Glutamatergic neuron (in vitro differentiated cells): ENCODE data around the gene DDX54. TPM values are rescaled to one million over a fixed set of nuclear protein-coding genes. Genes with fewer than 3 reads are reported as not detected.

Experiments
- DNase-seq: peaks from one replicate; pipeline ENCODE4 v3.0.0; 2022
- H3K27ac Mint-ChIP-seq: one replicate; pipeline ENCODE4 v1.8.0; 2020; ENCODE audit warnings: mild to moderate bottlenecking, mixed read lengths, inconsistent platforms; ENCODE audit not compliant: unreplicated experiment
- H3K27me3 Mint-ChIP-seq: one replicate; pipeline ENCODE4 v1.8.0; 2020; ENCODE audit warnings: mild to moderate bottlenecking, moderate library complexity, mixed read lengths, inconsistent platforms; ENCODE audit not compliant: unreplicated experiment
- H3K36me3 Mint-ChIP-seq: one replicate; pipeline ENCODE4 v1.8.0; 2020; ENCODE audit warnings: mild to moderate bottlenecking, mixed read lengths, inconsistent platforms; ENCODE audit not compliant: unreplicated experiment
- H3K4me1 Mint-ChIP-seq: one replicate; pipeline ENCODE4 v1.8.0; 2020; ENCODE audit warnings: mild to moderate bottlenecking, low read depth, mixed read lengths, inconsistent platforms; ENCODE audit not compliant: unreplicated experiment
- H3K4me3 Mint-ChIP-seq: one replicate; pipeline ENCODE4 v1.8.0; 2020; ENCODE audit warnings: mild to moderate bottlenecking, mixed read lengths, inconsistent platforms; ENCODE audit not compliant: unreplicated experiment
- H3K9me3 Mint-ChIP-seq: one replicate; pipeline ENCODE4 v1.8.0; 2020; ENCODE audit warnings: mild to moderate bottlenecking, moderate library complexity, mixed read lengths, inconsistent platforms; ENCODE audit not compliant: unreplicated experiment
- CTCF ChIP-seq: fragments of 200-600 bp; sonication (generic); IDR thresholded peaks from one replicate; pipeline ENCODE4 v1.5.0; 2021; ENCODE audit not compliant: partially characterized antibody, unreplicated experiment
- total RNA-seq: library from RNA; stranded (reverse); fragmentation: NEBNext Ultra II Directional; extraction: Animal tissue kit (Norgen Biotek cat#: 25700); gene quantifications from one replicate; pipeline ENCODE4 v1.2.1, GENCODE V29; 2021; ENCODE audit not compliant: unreplicated experiment

The DDX54 gene
- total RNA-seq, 1 donor from 2014 or later, result 16.9 TPM

- Mint-ChIP-seq H3K4me3 (no peak overlapping the region), H3K27me3 (peaks cover 6% of the 10 kb centered on the region)
- no peak for TF ChIP-seq CTCF
Observed at GRCh38 chr12:113136990-113137511, 48.2 kb downstream of the DDX54 start.

GRCh38 chr12:113136128-113136989, 48.9 kb downstream of the DDX54 start:
- DNase-seq, result no peak
- no peak for TF ChIP-seq CTCF
- no peaks in the 10 kb centered on the region for H3K9me3 Mint-ChIP-seq
- no peak overlapping the region for H3K4me3 Mint-ChIP-seq
- H3K4me1 Mint-ChIP-seq, result no peaks in the 10 kb centered on the region
- H3K27me3 Mint-ChIP-seq, result peaks cover 8% of the 10 kb centered on the region
- H3K27ac Mint-ChIP-seq, result no peak overlapping the region
- H3K36me3 Mint-ChIP-seq, result no peaks in the 10 kb centered on the region

More at GRCh38 chr12:113136990-113137511, 48.2 kb downstream of the DDX54 start:
- no peaks in the 10 kb centered on the region for H3K4me1 Mint-ChIP-seq
- no peak for DNase-seq
- no peaks in the 10 kb centered on the region for H3K9me3 Mint-ChIP-seq
- no peak overlapping the region for H3K27ac Mint-ChIP-seq
- H3K36me3 Mint-ChIP-seq, result no peaks in the 10 kb centered on the region

GRCh38 chr12:113135178-113136127, 49.8 kb downstream of the DDX54 start, which contains the start of gene RASAL1:
RASAL1 (minus strand) TSS chr12:113135761; CDS start chr12:113135462, 299 bp downstream.
- peak; percentile 53 for TF ChIP-seq CTCF
- H3K4me3 Mint-ChIP-seq, result no peak within 1 kb of the TSS
- DNase-seq, result peak; percentile 49
- no peaks in the 10 kb centered on the region for H3K9me3 Mint-ChIP-seq
- peaks cover 8% of the 10 kb centered on the region for H3K27me3 Mint-ChIP-seq
- no peaks in the 10 kb centered on the region for H3K36me3 Mint-ChIP-seq
- no peaks in the 10 kb centered on the region for H3K4me1 Mint-ChIP-seq
- no peak within 1 kb of the TSS for H3K27ac Mint-ChIP-seq

- Mint-ChIP-seq H3K27ac (no peak overlapping the region), H3K9me3 (no peaks in the 10 kb centered on the region), H3K36me3 (no peaks in the 10 kb centered on the region), H3K4me3 (no peak overlapping the region), H3K4me1 (no peaks in the 10 kb centered on the region), H3K27me3 (peaks cover 10% of the 10 kb centered on the region)
- no peak for TF ChIP-seq CTCF
- DNase-seq, result no peak
Observed at GRCh38 chr12:113134521-113134951, 50.7 kb downstream of the DDX54 start.
